GM18502 (cell line): Measurements from ENCODE around the gene BRWD1.
A peak's percentile ranks its signal among the peaks of the same experiment; 100 is the strongest.

Experiments used
- ATAC-seq: cut with Tn5 transposase; IDR thresholded peaks from one replicate; pipeline ENCODE4 v1.9.1; 2021; ENCODE audit warnings: mild to moderate bottlenecking; ENCODE audit not compliant: unreplicated experiment, poor library complexity

BRWD1 gene

DNA sequence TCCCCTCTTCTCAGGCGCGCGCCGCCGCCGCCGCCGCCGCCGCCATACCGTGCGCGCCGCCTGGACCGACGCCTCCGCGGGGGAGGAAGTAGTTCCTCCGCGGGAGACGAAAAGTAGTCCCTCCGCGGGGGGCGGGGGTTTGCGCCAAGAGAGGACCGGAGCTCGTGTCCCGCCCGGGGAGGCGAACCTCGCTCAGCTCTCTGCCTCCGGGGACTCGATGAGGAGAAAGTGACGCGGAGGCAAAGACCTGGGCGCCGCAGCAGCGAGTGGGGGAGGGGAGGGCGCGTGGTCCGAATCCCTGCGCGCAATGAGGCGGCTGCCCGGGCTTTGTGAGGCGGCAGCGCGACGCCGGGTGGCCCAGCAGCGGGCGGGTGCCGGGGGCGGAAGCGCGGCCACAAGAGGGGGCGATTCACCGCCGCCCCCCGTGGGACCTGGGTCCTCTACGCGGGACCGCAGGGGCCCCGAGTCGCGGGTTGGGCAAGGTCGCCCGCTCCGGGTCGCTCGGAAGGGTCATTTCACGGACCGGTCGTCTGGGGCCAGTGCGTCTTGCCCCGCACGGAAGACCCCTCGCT lies at the start of gene BRWD1:
Gene BRWD1 (minus strand): TSS at position 62 of the 572 bp plus-strand sequence. CDS start 141 bp downstream, outside the sequence.
- ATAC-seq = peak; percentile 49

DNA sequence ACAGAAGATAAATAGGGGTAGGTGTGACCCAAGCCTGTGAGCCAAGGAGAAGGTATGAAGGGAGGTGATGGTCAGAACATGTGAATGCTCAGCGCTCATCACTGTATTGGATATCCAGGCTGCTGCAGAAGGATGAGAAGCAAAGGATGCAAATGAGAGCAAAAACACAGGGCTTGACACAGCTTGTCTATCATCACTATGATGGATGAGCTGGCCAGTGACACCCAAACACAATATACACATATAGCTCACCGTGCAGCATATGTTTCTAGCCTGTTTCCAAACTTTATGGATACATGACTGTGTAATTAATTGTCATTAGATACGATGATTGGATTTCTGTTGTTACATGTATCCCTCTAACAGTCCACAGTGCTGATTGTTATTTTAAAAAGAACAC lies 49.3 kb upstream of the BRWD1 start:
- ATAC-seq = no peak

DNA sequence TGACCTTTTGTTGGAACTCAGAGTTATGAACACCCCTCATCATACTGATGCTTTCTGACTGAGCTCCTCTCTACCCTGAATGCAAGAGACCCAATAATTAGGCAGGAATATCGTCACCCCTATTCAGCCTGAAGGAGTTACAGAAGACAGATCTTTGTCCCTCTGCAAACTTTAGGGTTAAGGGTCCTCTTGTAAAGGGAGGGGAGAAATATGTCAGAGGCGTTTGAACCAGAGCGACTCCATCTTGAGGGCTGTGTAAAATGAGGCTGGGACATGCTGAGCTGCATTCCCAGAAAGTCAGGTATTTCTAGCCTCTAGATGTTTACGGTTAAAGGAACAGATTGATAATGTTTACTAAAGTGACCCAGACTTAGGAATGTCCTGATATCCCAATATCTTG lies 46.0 kb upstream of the BRWD1 start:
- no peak for ATAC-seq

DNA sequence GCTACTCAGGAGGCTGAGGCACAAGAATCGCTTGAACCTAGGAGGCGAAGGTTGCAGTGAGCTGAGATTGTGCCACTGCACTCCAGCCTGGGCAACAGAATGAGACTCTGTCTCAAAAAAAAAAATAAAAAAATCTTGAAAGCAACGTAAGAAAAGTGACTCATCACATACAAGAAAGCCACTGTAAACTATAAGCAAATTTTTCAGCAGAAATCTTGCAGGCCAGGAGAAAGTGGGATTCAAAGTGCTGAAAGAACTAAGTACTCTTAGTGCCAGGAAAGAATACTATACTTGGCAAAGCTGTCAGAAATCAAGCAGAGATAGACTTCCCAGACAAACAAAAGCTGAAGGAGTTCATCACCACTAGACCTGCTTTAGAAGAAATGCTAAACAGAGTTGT lies 39.9 kb upstream of the BRWD1 start:
- ATAC-seq = no peak

DNA sequence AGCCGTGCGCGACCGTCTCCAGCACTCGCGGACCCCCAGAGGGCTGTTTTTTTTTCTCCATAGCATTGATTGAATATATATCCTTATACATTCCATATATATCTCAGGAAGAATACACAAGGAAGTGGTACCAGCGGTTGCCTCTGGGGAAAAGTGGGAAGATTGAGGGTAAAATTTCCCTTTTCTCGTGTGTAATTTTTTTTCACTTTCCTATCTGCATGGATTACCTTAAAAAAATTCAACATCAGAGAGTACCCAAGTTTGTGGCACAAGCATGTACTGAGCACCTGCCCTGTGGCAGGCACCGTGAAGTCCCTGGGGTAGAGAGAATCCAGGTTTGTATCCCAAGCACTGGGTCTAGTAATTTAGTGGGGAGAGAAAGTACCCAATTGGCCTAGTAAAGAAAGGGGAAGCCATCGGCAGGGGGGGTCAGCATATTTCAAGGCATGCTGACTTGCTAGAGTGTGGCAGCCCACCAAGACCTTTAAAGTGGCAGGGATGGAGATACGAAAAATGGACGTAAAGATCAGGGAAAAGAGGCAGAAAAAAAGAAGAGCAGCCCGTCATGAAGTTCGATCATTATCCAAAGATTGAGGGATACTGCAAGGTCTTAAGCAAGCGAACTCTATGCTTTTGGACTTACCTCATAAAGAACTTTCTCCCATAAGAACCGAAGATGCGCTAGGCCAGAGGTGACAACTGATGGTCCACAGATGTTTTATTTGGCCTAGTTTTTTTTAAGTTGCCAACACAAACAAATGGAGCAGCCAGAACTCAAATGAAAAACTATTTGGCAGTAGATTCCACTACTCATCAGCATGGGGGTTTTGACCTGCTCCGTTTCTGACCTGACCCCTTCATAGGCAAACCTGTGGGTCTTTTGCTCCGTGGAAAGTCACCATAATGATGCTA lies 36.9 kb upstream of the BRWD1 start:
- ATAC-seq = no peak

DNA sequence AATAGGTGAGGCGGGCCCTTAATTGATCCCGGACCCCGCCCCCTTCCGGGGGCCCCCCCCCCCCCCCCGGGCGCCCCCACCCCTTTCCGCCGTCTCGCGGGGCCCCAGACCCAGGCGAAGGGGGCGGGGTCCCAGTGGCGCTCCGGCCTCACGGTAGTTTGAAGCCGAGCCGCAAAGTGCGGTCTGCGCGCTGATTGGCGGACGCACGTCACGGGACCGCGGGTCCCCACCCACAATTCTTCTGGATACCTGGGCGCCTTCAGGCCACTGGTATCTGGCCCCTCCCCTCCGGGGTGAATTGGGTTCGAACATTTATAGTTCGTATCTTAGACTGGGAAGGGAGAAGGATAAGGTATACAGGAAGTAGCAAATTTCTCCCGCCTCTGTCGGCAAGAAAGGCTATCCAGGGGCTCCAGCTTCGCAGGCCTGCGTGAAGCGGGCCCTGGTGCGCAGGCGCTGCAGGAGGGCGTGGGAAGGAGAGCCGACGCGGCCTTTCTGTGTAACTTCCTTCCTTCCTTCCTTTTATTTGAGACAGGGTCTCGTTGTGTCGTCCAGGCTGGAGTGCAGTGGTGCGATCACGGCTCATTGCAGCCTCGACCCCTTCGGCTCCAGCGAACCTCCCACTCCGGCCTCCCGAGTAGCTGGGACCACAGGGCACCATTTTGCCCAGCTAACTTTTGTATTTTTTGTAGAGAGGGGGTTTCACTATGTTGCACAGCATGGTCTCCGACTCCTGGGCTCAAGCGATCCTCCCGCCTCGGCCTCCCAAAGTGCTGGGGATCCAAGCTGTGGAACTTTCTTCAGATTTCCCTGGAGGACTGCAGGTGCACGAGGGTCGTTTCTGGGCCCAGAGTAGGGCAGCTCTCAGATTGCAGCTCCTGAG lies 36.0 kb upstream of the BRWD1 start:
- peak; percentile 89 for ATAC-seq

DNA sequence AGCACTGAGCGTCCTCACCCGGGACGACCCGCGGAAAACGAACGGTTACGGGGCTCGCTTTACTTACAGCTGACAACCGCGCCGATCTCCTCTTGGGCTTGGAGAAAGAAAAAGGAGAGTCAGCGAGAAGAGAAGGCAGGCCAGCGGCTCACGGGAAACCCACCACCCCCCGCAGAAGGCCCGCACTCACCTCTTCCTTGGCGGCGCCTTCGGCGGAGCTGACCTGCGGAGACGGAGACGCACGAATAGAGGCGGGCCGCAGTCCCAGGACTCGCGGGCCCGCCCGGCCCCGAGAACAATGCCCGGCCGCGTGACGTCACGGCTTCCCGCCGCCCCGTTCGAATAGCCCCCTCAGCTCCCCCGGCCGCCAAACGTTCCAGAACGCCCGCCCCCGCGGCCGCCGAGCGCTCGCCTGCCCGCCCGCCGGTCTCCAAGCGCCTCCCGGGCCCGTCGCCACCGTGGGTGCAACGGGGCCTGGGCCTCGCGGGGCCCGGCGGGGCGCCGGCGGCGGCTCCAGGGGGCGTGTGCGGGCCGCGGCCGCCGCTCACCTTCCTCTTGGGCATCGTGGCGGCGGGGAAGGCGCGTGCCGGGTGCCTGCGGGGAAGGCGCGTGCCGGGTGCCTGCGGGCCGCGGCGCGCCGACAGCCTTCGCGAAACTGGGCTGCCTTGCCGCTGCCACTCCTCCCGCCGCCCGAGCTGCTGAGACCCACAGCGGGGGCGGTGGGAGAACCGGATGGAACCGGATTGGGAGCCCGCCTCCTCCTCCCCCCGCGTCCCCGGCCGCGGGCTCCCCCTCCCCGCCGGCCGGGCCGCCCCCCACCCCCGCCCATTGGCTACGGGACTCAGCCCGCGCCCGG lies 35.2 kb upstream of the BRWD1 start, which contains the start of gene HMGN1:
Gene HMGN1 (minus strand): TSS at position 734 of the 856 bp plus-strand sequence. CDS start 171 bp downstream, at position 563.
- ATAC-seq = peak; percentile 60

DNA sequence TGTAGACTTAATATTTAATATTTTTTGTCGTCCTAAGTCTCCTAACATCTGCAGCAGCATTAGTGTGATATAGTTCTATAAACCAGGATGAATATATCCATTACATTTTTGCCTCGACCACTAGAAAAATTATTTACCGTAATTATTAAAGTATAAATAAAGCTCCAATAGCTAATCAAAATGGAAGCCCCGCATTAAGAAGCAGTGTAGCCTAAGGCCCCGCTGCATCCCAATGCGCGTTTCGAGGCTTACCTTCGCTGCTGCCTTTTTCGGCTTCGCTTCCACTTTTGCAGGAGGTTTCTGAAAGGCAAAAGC lies 34.6 kb upstream of the BRWD1 start:
- ATAC-seq = no peak

DNA sequence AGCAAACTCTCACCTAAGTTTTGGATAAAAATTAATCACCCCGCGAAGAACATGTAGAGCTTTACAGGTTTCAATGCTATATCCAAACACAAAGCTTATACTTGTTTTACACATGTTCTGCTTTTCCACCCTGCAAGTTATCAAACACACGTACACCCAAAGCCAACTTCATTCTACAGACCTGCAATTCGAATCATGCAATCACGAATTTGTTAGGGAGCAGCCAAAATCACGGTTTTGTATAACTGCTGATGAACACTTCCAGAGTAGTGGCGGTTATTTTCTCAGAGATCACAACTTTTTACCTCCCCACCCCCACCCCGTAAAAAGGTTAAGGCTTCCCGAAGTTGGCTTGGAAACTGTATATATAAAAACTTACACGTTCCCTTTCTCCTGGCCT lies 34.1 kb upstream of the BRWD1 start:
- no peak for ATAC-seq

DNA sequence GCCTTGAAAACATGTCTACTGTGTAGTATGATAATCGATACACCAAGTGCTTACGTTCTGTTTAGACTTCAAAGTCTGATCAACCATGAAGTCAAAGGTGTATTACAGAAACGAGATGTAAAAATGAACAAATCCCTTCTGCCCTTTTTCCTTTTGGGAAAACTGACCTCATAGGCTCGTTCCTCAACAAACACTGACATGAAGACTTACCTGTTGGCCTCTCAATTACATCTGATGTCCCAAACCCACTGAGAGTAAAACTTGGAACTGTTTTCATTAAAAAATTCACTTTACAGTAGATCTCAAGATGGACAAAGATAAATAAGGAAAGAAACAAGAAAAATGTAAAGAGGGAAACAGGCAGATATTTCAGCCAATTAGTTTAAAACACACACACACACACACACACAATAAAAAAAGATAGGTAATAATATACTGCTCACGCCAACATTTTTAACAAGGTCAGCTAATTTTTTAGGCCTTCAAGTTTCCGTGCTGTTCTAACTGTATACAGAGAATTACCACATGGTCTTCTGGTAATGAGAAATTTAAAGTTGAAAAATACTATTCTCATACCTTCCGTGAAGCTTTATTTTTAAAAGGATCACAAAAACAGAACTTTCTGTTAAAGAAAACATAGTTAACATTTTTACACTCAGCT lies 33.4 kb upstream of the BRWD1 start:
- ATAC-seq = no peak

DNA sequence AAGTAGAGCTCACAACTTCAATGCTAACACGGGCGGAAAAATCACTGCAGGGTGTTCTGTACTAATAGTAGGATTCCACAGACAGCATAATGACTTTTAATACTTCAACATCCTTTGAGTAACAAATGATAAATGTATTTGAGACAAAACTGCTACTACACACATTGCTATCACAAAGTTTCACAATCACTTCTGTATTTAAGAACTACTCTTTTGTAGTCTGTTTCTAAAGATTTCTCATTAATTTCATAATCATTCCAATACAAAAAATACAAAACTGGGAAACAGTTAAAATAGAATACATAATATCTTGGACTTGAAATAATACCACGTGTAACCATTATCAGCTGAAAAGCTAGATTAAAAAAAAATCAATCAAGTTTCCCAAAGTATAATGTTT lies 32.8 kb upstream of the BRWD1 start:
- ATAC-seq = no peak

DNA sequence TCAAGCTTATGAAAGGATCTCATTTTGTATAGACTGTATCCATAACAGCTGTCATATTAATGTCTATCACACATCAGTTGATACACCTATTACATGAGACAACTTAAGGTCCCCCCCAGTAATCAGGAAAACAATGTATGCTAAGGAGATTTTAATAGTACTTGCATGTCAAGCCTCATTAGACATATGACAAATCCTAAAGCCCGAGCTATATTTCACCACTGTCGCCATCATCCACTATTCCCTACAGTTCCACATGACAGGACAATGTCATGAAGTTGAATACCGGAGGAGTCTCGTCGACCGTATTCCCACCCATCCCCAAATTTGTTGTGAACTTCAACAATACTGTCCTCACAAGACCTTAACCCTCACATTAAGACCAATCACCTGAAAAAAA lies 32.0 kb upstream of the BRWD1 start:
- ATAC-seq = no peak

DNA sequence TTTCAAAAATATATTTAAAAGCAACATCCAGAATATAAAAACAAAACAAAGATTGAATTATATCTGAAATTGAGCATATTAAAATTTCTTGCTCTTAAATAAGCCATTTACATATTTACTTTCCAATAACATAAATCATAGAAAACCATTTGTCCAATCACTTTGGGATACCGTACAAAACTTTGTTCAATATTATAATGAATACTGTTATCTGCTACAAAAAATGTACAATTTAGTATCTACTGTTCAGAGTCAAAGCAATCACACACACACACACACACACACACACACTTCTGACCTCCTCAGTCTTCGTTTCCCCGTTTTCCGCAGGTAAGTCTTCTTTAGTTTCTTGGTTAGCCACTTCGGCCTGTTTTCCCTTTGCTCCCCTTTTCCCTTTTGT lies 31.4 kb upstream of the BRWD1 start:
- ATAC-seq = no peak

DNA sequence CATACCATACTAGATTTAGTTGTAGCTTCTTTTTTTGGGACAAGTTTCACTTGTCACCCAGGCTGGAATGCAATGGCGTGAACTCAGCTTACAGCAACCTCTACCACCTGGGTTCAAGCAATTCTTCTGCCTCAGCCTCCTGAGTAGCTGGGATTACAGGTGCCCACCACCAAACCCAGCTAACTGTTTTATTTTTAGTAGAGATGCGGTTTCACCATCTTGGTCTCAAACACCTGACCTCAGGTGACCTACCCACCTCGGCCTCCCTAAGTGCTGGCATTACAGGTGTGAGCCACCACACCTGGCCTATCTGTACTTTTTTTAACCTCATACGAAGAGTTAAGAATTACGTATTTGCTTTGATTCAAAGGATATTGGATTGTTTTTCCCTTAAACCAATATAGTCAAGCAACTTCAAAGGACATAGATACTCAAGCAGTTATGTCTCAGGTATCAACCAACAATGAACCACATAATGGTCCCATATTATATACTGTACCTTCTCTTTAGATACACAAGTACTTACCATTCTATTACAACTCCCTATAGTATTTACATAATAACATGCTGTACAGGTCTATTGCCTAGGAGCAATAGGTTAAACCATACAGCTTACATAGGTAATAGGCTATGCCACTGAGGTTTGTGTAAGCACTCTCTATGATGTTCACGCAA lies 28.0 kb upstream of the BRWD1 start:
- no peak for ATAC-seq

DNA sequence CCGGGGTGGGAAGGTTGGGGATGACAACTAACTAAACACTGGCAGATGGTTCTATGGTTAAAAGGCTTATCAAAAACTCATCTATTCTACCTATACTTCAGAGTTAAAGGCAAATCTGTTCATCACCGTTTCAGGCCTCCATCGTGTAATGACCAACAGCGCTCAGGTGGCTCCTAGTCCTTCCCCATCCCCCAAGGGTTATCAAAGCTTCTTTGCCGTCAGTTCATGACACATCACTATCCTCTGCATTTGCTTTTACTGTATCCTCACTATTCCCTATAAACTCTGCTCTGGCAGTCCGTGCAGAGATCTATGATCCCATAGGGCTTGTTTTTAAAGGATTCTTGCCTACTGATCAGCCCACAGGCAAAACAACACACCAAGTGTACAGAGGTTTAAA lies 27.3 kb upstream of the BRWD1 start:
- no peak for ATAC-seq

DNA sequence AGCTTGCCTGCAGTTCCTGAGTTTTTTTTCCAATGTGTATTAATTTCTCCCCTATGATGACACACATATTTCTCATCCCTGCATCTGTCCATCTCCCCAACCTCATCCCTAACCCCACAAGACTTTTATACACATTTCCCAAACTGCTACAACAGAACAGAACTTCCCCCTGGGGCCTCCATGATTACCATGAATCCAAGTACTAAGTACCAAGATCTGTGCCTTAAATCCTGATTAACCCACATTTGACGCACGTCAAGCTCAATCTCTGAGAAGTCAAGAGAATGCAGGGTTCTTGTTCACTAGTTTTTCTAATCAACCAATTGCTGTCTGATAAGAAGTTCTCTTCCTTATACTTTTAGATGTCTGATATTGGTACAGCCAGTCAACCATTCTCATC lies 25.8 kb upstream of the BRWD1 start:
- no peak for ATAC-seq

DNA sequence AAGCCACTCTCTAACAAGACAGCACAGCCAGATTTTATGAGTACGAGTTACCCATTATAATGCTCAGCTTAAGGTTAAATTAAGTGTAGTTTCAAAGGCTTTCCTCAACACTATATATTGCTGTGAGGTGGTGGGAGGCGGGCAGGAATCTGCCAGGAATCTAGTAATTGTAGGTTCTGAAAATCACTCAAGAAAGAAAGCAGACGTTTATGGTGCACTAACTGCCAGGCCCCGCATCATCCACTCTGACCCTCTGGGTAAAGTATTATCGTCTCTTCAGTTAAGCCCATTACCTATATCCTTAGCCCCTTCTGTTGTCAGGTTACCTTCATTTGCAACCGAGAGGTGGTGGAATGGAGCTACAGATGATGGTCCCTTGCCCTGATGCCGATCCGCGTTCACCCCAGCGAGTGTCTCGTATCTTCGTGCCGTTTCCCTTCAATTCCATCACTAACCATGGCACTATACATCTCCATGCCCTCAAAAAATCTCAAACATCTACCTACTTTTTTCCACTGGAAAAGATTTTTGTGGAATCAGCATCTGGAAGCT lies 23.1 kb upstream of the BRWD1 start:
- ATAC-seq = no peak

DNA sequence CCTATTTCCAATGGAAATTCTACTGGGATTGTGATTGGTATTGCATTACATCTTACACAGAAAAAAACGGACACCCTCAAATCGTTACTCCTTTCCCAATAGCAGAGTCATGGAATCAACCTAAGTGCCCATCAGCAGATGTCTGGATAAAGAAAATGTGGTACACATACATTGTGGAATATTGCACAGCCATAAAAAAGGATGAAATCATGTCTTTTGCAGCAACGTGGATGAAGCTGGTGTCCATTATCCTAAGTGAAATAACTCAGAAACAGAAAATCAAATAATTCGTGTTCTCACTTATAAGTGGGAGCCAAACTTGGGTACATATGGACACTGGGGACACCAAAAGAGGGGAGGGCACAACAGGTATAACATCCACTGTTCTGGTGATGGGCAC lies 21.2 kb upstream of the BRWD1 start:
- ATAC-seq = no peak

DNA sequence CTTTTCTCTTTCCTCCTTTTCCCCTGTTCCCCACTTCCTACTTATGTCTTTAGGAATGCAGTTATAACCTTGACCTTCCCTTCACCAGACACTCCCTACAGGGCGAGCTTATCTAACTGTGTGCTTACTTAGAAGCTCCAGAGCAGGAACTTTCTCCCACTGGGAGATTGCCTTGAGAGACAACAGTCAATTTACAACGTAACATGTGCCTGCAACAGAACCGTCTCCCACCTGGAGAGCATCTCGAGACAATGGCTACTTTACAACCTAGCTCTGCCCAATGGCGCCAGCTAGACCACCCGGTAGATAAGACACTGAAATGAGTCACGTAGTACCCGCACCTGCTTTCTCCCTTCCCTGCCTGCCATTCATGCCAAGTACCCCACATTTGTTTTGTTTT lies 18.7 kb upstream of the BRWD1 start:
- ATAC-seq = no peak
